Thyroid gland (tissue), 4 donors: ENCODE data around the gene ATP5F1D.

Source experiments
- CTCF ChIP-seq, 6 experiments: fragments of 200-600 bp in 3 of 6; fragments of 450-650 bp in 3 of 6; sonication (generic) in 3 of 6; IDR thresholded peaks; one replicate each; pipeline ENCODE4 v1.5.1; 2016 to 2019; ENCODE audit warnings: antibody characterized with exemption in 6 of 6, mild to moderate bottlenecking in 2 of 6, inconsistent platforms in 1 of 6, moderate library complexity in 1 of 6
- POLR2A ChIP-seq, 2 donors: fragments of 450-650 bp; IDR thresholded peaks; one replicate each; pipeline ENCODE4 v1.6.1; 2017; ENCODE audit warnings: antibody characterized with exemption in 2 of 2, mild to moderate bottlenecking in 2 of 2, moderate library complexity in 1 of 2

GRCh38 chr19:1206864-1207450 lies 34.6 kb upstream of the ATP5F1D start:
- TF ChIP-seq CTCF (IDR thresholded peaks at IDR 0.05) (no peak), POLR2A (IDR thresholded peaks at IDR 0.05) (no peak)
